ENCODE data around the gene CCNYL1. TPM values are rescaled to one million over a fixed set of nuclear protein-coding genes. Genes with fewer than 3 reads are reported as not detected.

The CCNYL1 gene
- total RNA-seq, 2 experiments from 2014 or later = 4.2 to 24.2 TPM

- TF ChIP-seq CTCF (conservative IDR thresholded peaks at IDR 0.05; ENCODE audit: low read length) = no peak
- no peak for TF ChIP-seq EZH2phosphoT487 (IDR thresholded peaks at IDR 0.05; ENCODE audit: borderline replicate concordance, low read depth, low read length)
These were observed 56.2 kb downstream of the CCNYL1 start for GRCh38 chr2:207767461-207768167.

GRCh38 chr2:207768168-207768865, 56.9 kb downstream of the CCNYL1 start:
- H3K9me3 ChIP-seq (ENCODE audit: low read length) = no peaks in the 10 kb centered on the region
- DNase-seq (ENCODE audit: low spot score) = no peak
- peak overlapping the region; percentile 65; the same call in 1 of the 2 replicates for H2AFZ ChIP-seq (ENCODE audit: low read length)
- H3K4me3 ChIP-seq (ENCODE audit: low read depth, low read length, poor library complexity, severe bottlenecking) = peak overlapping the region; percentile 66
- H3K4me2 ChIP-seq (ENCODE audit: low read length) = peak overlapping the region; percentile 81
- H3K36me3 ChIP-seq (ENCODE audit: insufficient read depth, low read length) = no peaks in the 10 kb centered on the region
- no peaks in the 10 kb centered on the region for H3K79me2 ChIP-seq (ENCODE audit: insufficient read depth, low read depth, low read length)
- intact Hi-C loops (cut with micrococcal nuclease; ENCODE audit: unreplicated experiment) = no loop called here
- POLR2A ChIA-PET = interaction anchor here (1.0 kb wide), 1 partner anchor 8 kb away, joined by 3 read pairs; no protein-coding TSS in a partner anchor
- TF ChIP-seq CTCF (conservative IDR thresholded peaks at IDR 0.05; ENCODE audit: low read length) (no peak), EZH2phosphoT487 (IDR thresholded peaks at IDR 0.05; ENCODE audit: borderline replicate concordance, low read depth, low read length) (no peak)
- no peaks in the 10 kb centered on the region for H4K20me1 ChIP-seq (ENCODE audit: insufficient read depth, low read length)
- BruUV-seq (replicated peaks) = no TSS peak
- CTCF ChIA-PET (ENCODE audit: unreplicated experiment) = no interaction called here
- peaks cover 11% of the 10 kb centered on the region for H3K4me1 ChIP-seq (ENCODE audit: insufficient read depth, low read length, poor library complexity, severe bottlenecking)
- no peaks in the 10 kb centered on the region for H3K9me2 ChIP-seq (ENCODE audit: insufficient read depth, low read length)
- H3K27ac ChIP-seq (ENCODE audit: low read depth, low read length, poor library complexity, severe bottlenecking) = no peak overlapping the region

More at GRCh38 chr2:207767461-207768167, 56.2 kb downstream of the CCNYL1 start:
- intact Hi-C loops (cut with micrococcal nuclease; ENCODE audit: unreplicated experiment) = no loop called here
- H3K4me1 ChIP-seq (ENCODE audit: insufficient read depth, low read length, poor library complexity, severe bottlenecking) = peaks cover 11% of the 10 kb centered on the region
- H2AFZ ChIP-seq (ENCODE audit: low read length) = no peak overlapping the region
- H3K27ac ChIP-seq (ENCODE audit: low read depth, low read length, poor library complexity, severe bottlenecking) = no peak overlapping the region
- no TSS peak for BruUV-seq (replicated peaks)
- H3K9me3 ChIP-seq (ENCODE audit: low read length) = no peaks in the 10 kb centered on the region
- no peaks in the 10 kb centered on the region for H4K20me1 ChIP-seq (ENCODE audit: insufficient read depth, low read length)
- no peak for DNase-seq (ENCODE audit: low spot score)
- H3K36me3 ChIP-seq (ENCODE audit: insufficient read depth, low read length) = no peaks in the 10 kb centered on the region
- H3K9me2 ChIP-seq (ENCODE audit: insufficient read depth, low read length) = no peaks in the 10 kb centered on the region
- CTCF ChIA-PET (ENCODE audit: unreplicated experiment) = no interaction called here
- no peaks in the 10 kb centered on the region for H3K79me2 ChIP-seq (ENCODE audit: insufficient read depth, low read depth, low read length)
- no peak overlapping the region for H3K4me3 ChIP-seq (ENCODE audit: low read depth, low read length, poor library complexity, severe bottlenecking)
- no peak overlapping the region for H3K4me2 ChIP-seq (ENCODE audit: low read length)
- POLR2A ChIA-PET = no interaction called here
